PC-9 (cell line): ENCODE data around the gene TRMT112.

ENCODE experiments used
- CTCF ChIP-seq: fragments of 200-600 bp; sonication (generic); conservative IDR thresholded peaks from 2 replicates; pipeline ENCODE4 v1.6.1; 2017; ENCODE audit warnings: mixed run types, antibody characterized with exemption, mild to moderate bottlenecking, moderate library complexity
- EZH2 ChIP-seq: fragments of 200-600 bp; sonication (generic); IDR thresholded peaks from 2 replicates; pipeline ENCODE4 v1.8.0; 2017; ENCODE audit warnings: antibody characterized with exemption, low read depth

GRCh38 chr11:64342869-64343745 lies 25.7 kb upstream of the TRMT112 start:
- TF ChIP-seq CTCF: no peak
- TF ChIP-seq EZH2: no peak
